NCI-H1694 treated with DMSO at 0.1 percent for 48 hours (cell line): ENCODE results near the gene KCNAB2.

Experiments
- DNase-seq: peaks from one replicate; lab custom pipeline; 2025; lab: John Stamatoyannopoulos, UW

The KCNAB2 gene

GRCh38 chr1:6110326-6110725 lies 64.6 kb downstream of the KCNAB2 start:
- DNase-seq, result no peak

GRCh38 chr1:6111571-6111970 lies 65.9 kb downstream of the KCNAB2 start:
- peak; percentile 91 for DNase-seq

GRCh38 chr1:6111991-6112689 lies 66.5 kb downstream of the KCNAB2 start:
- no peak for DNase-seq

GRCh38 chr1:6112690-6113005 lies 67.0 kb downstream of the KCNAB2 start:
- no peak for DNase-seq

GRCh38 chr1:6113116-6113515 lies 67.4 kb downstream of the KCNAB2 start:
- DNase-seq, result no peak

- DNase-seq, result no peak
These were observed 68.1 kb downstream of the KCNAB2 start for GRCh38 chr1:6113745-6114144.

GRCh38 chr1:6116137-6116536 lies 70.4 kb downstream of the KCNAB2 start:
- DNase-seq, result no peak

GRCh38 chr1:6117064-6117463 lies 71.4 kb downstream of the KCNAB2 start:
- no peak for DNase-seq

- no peak for DNase-seq
These were observed 71.9 kb downstream of the KCNAB2 start for GRCh38 chr1:6117624-6118023.

- DNase-seq, result no peak
These were observed 72.7 kb downstream of the KCNAB2 start for GRCh38 chr1:6118415-6118814.

- no peak for DNase-seq
These were observed 75.3 kb downstream of the KCNAB2 start for GRCh38 chr1:6121021-6121421.

- DNase-seq, result no peak
These were observed 76.1 kb downstream of the KCNAB2 start for GRCh38 chr1:6121651-6122370.

- no peak for DNase-seq
These were observed 77.4 kb downstream of the KCNAB2 start for GRCh38 chr1:6123083-6123482.

- DNase-seq, result no peak
These were observed 78.1 kb downstream of the KCNAB2 start for GRCh38 chr1:6123816-6124215.

GRCh38 chr1:6124341-6124740 lies 78.7 kb downstream of the KCNAB2 start:
- no peak for DNase-seq

- DNase-seq, result no peak
These were observed 79.2 kb downstream of the KCNAB2 start for GRCh38 chr1:6124746-6125365.

- no peak for DNase-seq
These were observed 79.7 kb downstream of the KCNAB2 start for GRCh38 chr1:6125366-6125765.

- no peak for DNase-seq
These were observed 80.3 kb downstream of the KCNAB2 start for GRCh38 chr1:6126028-6126427.

GRCh38 chr1:6126521-6127067 lies 80.9 kb downstream of the KCNAB2 start:
- DNase-seq, result no peak

GRCh38 chr1:6127587-6128163 lies 82.0 kb downstream of the KCNAB2 start:
- DNase-seq, result no peak

- DNase-seq, result no peak
These were observed 82.8 kb downstream of the KCNAB2 start for GRCh38 chr1:6128276-6129081.

GRCh38 chr1:6129313-6129712 lies 83.6 kb downstream of the KCNAB2 start:
- no peak for DNase-seq
